Panc1 (cell line): ENCODE data around the gene ZCCHC2. TPM values are rescaled to one million over a fixed set of nuclear protein-coding genes. Genes with fewer than 3 reads are reported as not detected.

Experiments
- ATAC-seq: fragments of 200-7000 bp; cut with Tn5 transposase; 2 replicates; pipeline ENCODE4 v1.9.1; 2020; ENCODE audit warnings: mild to moderate bottlenecking, moderate library complexity
- BruUV-seq: library from RNA; stranded (reverse); fragments of 400-500 nt; replicated peaks from 2 replicates; lab custom pipeline; 2021; lab: Mats Ljungman, UMichigan
- CTCF ChIA-PET: fragments of 300-600 bp; sonication (Branson Sonifier 250); formaldehyde crosslinking; loops from one replicate; lab custom pipeline; 2022; ENCODE audit warnings: antibody characterized with exemption; lab: Charles Lee
- POLR2A ChIA-PET: fragments of 300-600 bp; sonication (Branson Sonifier 250); formaldehyde crosslinking; loops from one replicate; lab custom pipeline; 2022; ENCODE audit warnings: antibody characterized with exemption; lab: Charles Lee
- DNase-seq: peaks from one replicate; pipeline ENCODE4 v3.0.0-alpha.2; 2010; ENCODE audit warnings: low read depth, low spot score
- H3K27ac ChIP-seq: 2 replicates; pipeline ENCODE4 v1.5.1; 2011; ENCODE audit warnings: mild to moderate bottlenecking, low read length, inconsistent platforms
- H3K27me3 ChIP-seq: fragments of 200-500 bp; sonication (Bioruptor generic); 2 replicates; pipeline ENCODE4 v1.6.0; 2014; ENCODE audit warnings: low read length, inconsistent platforms; ENCODE audit not compliant: control insufficient read depth, insufficient read depth
- H3K36me3 ChIP-seq: fragments of 200-500 bp; sonication (Bioruptor generic); 2 replicates; pipeline ENCODE4 v1.5.1; 2014; ENCODE audit warnings: inconsistent platforms, mild to moderate bottlenecking, low read length, moderate library complexity; ENCODE audit not compliant: control insufficient read depth, insufficient read depth
- H3K4me1 ChIP-seq: 2 replicates; pipeline ENCODE4 v1.5.1; 2011; ENCODE audit warnings: inconsistent platforms, mild to moderate bottlenecking, low read length, moderate library complexity; ENCODE audit not compliant: control insufficient read depth, insufficient read depth
- H3K4me3 ChIP-seq, 2 experiments: 2 replicates each; pipeline ENCODE4 v1.5.1; 2011 to 2012; ENCODE audit warnings: low read depth in 2 of 2, low read length in 2 of 2, mild to moderate bottlenecking in 2 of 2, inconsistent platforms in 1 of 2, moderate library complexity in 1 of 2
- H3K9me3 ChIP-seq: fragments of 200-500 bp; sonication (Bioruptor generic); 2 replicates; pipeline ENCODE4 v1.5.1; 2014; ENCODE audit warnings: low read depth, mild to moderate bottlenecking, inconsistent platforms, low read length, moderate library complexity; ENCODE audit not compliant: control insufficient read depth, insufficient read depth
- CTCF ChIP-seq: fragments of 450-650 bp; IDR thresholded peaks from 2 replicates; pipeline ENCODE4 v1.5.1; 2017; ENCODE audit warnings: mild to moderate bottlenecking
- POLR2AphosphoS5 ChIP-seq: IDR thresholded peaks from 2 replicates; pipeline ENCODE4 v1.6.1; 2012; ENCODE audit warnings: mild to moderate bottlenecking, low read depth, low read length, moderate library complexity
- REST ChIP-seq, 2 experiments: IDR thresholded peaks; 2 replicates each; pipeline ENCODE4 v1.6.1; 2011 to 2012; ENCODE audit warnings: low read depth in 2 of 2, control low read depth in 1 of 2, low read length in 1 of 2, mild to moderate bottlenecking in 1 of 2, moderate library complexity in 1 of 2; ENCODE audit not compliant: insufficient read depth in 1 of 2
- SIN3A ChIP-seq: IDR thresholded peaks from 2 replicates; pipeline ENCODE4 v1.6.1; 2012; ENCODE audit warnings: low read depth, mild to moderate bottlenecking, low read length, moderate library complexity, borderline replicate concordance; ENCODE audit not compliant: insufficient read depth
- TCF7L2 ChIP-seq: IDR thresholded peaks from 2 replicates; pipeline ENCODE4 v1.6.1; 2011; ENCODE audit warnings: mild to moderate bottlenecking, low read depth, low read length, inconsistent platforms
- in situ Hi-C: cut with HindIII; loops from 2 replicates; pipeline ENCODE4 v1.10.0; 2016; ENCODE audit warnings: low sequenced_read_pairs, low pct_unique_long_range_greater_than_20kb
- intact Hi-C: fragments of 100-400 bp; cut with micrococcal nuclease; formaldehyde crosslinking; loops from one replicate; pipeline ENCODE4 v1.10.0; 2022; ENCODE audit not compliant: unreplicated experiment
- total RNA-seq: library from RNA; stranded (reverse); gene quantifications from one replicate; pipeline ENCODE4 v1.2.1, GENCODE V29; 2021; ENCODE audit not compliant: unreplicated experiment

ZCCHC2 gene
- total RNA-seq, 1 experiment from 2014 or later: 18.2 TPM

- DNase-seq (no peak), ATAC-seq (no peak)
- POLR2A ChIA-PET: no interaction called here
- intact Hi-C loops (no loop called here), in situ Hi-C loops (no loop called here)
- TF ChIP-seq CTCF: no peak
- TF ChIP-seq REST (IDR thresholded peaks at IDR 0.05; ENCODE audit: insufficient read depth in 1 of 2, low read depth in 2 of 2, low read length in 1 of 2): no peak
- no peak for TF ChIP-seq SIN3A
- no peak for TF ChIP-seq TCF7L2
- no peak for TF ChIP-seq POLR2AphosphoS5
- Histone ChIP-seq H3K27ac (no peak overlapping the region), H3K27me3 (no peaks in the 10 kb centered on the region), H3K4me3 (no peak overlapping the region), H3K36me3 (no peaks in the 10 kb centered on the region), H3K4me1 (peaks cover 4% of the 10 kb centered on the region), H3K9me3 (0 out of 2 replicates have a peak, but pooled peaks cover 7% of the 10 kb centered on the region)
- BruUV-seq: no TSS peak
- CTCF ChIA-PET: no interaction called here
These were observed 4.1 kb upstream of the ZCCHC2 start for GRCh38 chr18:62518460-62519375.

GRCh38 chr18:62519684-62520083, 3.1 kb upstream of the ZCCHC2 start:
- TF ChIP-seq SIN3A (no peak), REST (IDR thresholded peaks at IDR 0.05; ENCODE audit: insufficient read depth in 1 of 2, low read depth in 2 of 2, low read length in 1 of 2) (no peak), POLR2AphosphoS5 (no peak), CTCF (no peak), TCF7L2 (no peak)
- no peak overlapping the region for H3K4me3 ChIP-seq
- in situ Hi-C loops: no loop called here
- no peaks in the 10 kb centered on the region for H3K27me3 ChIP-seq
- H3K36me3 ChIP-seq: no peaks in the 10 kb centered on the region
- no peaks in the 10 kb centered on the region for H3K9me3 ChIP-seq
- H3K4me1 ChIP-seq: peaks cover 4% of the 10 kb centered on the region
- no TSS peak for BruUV-seq
- intact Hi-C loops: loop anchor here (10.0 kb wide), 1 partner anchor 185 kb away; no protein-coding TSS in a partner anchor
- no peak overlapping the region for H3K27ac ChIP-seq
- no peak for ATAC-seq
- CTCF ChIA-PET: no interaction called here
- POLR2A ChIA-PET: no interaction called here
- no peak for DNase-seq
